GM18499 (cell line): ENCODE measurements around the gene EIF2D.

ENCODE experiments used
- ATAC-seq: cut with Tn5 transposase; IDR thresholded peaks from one replicate; pipeline ENCODE4 v1.9.1; 2021; ENCODE audit warnings: moderate number of reproducible peaks; ENCODE audit not compliant: insufficient read depth, unreplicated experiment

The EIF2D gene

DNA sequence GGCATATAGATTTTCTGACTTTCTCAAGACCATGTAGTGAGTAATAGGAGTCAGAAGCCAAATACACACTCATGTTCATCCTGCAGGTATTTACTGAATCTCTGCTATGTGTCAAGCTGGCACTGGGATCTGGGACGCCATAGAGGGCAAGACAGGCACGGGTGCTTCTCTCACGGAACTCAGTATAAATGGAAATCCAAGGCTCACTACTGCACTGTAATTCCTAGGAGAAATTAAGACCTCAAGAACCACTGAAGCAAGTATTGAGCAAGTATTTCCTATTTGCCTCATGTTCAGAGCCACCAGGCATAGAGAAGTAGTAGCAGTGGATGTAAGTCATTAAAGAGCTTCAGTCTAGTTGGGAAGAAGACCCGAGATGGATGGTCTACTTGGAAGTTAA is 38.9 kb downstream of the EIF2D start:
- ATAC-seq, result no peak

DNA sequence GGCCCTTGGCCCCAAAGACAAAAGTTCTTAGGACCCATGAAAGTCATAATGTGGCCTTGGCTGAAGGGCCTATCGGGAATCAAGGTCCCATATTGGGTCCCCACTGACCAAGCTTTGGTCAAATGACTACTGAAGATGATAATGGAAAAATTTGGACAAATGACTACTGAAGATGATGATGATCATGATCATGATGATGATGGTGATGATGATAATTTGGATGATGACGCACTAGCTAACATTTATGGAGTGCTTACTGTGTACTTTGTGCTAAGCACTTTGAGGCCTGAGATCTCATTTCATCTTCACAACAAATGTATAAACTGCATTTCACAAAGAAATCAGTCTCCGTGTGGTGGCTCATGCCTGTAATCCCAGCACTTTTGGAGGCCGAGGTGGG is 39.4 kb downstream of the EIF2D start:
- ATAC-seq, result no peak

DNA sequence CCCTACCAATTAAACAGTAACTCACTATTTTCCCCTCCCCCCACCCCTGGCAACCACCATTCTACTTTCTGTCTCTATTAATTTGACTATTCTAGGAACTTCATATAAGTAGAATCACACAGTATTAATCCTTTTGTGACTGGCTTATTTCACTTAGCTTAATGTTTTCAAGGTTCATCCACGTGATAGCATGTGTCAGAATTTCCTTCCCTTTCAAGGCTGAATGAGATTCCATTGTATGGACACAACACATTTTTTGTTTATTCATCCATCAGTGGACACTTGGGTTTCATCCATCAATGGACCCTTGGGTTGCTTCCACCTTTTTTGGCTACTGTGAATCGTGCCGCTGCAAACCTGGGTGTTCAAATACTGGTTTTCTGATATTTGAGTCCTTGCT is 41.7 kb downstream of the EIF2D start:
- no peak for ATAC-seq

DNA sequence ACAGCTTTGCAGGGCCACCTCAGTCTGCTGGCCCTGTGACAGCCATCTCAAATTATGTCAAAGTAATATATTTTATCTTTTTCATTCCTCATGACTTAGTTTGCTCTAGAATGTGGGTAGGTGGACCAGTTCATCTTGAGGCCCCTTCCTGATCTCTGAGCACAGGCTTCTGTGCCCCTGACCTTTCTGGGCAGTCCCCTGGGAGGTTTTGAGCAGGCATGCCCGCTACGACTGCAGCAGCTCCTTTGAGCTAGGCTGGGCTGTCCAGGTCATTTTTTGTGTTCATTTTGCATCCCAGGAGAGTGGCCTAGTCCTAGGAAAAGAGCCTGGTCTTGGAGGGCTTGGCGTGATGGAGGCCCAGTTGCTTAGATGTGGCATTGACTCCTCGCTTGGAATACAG is 42.7 kb downstream of the EIF2D start:
- no peak for ATAC-seq

DNA sequence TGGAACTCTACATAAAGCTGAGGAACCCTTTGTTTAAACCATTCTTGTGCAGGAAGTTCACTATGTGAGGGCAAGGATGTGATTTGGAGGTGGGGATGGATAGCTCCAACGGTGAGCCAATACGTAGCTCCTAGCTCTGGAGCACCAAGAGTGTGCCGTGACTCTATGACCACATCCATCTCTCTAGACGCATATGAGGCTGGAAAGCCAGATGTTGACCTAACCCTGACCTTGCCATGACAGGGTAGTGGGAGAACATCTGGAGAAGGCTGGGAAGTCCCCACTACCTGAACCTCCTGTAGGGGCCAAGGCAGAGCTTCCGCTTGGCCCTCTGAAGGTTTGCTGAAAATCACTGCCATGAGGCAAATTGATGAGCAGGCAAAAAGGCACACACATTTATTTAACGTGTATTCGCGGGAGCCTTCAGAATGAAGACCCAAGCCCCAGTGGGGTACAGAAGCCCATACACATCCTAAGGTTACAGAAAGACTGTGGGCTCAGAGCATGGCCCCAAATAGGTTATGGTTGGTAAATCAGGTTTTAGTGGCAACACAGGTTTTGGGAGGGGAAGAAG is 43.4 kb downstream of the EIF2D start:
- no peak for ATAC-seq

DNA sequence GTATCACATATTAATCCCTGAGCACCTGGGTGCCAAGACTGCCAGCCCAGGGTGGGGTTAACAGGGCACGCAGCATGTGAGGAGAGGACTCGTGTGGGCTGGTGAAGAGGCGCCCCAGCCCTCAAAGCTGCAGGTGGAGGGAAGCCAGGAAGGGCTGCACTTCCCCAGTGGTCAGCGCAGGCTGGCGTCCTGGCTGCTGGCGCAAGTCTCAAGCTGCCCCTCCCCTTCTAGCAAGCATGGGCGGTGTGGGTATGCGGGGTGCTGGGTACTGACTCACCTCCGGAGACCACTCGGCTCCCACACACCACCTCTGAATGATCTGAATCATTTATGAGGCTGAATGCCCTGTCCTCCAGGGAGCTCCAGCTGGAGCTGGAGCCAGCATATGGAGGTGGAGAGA is 44.0 kb downstream of the EIF2D start:
- no peak for ATAC-seq

DNA sequence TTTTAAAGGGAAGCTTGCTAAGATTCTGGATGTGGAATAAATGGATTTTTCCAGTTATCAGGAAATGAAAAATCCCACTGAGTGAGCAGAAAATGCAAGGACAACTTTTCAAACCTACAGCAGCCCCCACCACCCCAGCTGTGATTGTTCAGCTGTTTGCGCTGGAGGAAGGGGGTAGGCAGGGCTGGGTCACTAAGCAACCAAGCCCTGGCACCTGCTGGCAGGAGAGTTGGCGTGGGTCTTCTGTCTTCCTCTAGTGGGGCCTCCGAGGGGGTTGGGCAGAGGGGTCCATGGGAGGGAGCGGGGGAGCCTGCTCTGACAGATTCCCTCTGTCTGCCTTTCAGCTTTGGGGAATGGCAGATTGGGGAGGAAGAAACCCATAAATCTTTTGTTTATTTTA is 45.3 kb downstream of the EIF2D start:
- ATAC-seq, result no peak

DNA sequence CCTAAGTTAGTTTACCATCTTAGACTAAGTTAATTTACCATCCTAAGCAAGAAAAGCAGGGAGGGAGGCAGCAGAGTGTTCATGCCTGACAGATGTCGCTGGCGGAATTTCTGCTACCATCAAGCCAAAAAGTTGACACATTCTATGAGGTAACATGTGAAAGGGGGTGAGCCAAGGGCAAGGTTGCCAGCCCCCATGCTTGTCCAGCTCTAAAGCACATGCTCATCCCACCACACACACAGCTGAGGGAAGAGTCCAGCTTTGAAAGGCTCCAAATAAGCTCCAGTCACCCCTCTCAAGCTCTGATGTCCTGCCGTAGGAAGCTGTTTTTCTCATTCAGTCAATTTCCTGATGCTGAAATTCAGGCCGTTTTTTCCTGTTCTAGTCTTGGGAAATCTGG is 46.3 kb downstream of the EIF2D start:
- no peak for ATAC-seq

DNA sequence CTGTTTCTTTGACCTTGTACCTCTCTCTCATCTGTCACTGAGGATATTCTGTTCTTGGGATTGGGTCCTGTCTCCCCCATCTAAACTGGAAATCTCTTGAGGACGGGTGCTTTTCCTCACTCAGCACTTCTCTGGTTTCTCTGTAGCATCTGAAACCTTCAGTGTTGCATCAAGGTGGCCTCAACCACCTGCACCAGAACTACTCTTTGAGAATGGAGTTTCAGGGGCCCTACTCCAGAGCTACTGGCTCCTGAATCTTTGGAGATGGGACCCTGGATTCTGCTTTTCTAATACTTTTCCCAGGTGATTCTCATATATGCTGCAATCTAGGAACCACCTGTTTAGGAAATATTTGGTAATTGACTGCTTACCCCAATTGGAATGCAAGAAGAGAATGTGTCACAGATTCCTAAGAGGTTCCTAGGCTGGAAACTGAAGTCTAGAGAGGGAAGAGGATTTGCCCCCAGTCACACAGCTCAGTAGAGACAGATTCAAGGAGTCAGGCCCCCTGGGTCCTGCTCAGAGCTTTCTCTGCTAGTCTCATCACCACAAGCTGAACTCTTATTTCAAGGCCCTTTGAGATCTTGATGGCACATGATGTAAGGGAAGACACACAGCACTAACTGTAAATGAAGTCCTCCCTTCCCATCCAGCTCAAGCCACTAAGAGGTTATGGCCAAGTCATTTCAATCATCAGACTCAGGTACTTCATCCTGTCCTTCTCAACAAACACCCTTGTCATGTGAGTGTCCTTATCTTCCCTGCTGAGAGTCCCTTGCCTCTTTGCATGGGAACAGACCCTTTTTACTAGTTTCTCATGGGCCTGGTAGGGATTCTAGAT is 48.7 kb downstream of the EIF2D start:
- ATAC-seq, result peak; percentile 11

DNA sequence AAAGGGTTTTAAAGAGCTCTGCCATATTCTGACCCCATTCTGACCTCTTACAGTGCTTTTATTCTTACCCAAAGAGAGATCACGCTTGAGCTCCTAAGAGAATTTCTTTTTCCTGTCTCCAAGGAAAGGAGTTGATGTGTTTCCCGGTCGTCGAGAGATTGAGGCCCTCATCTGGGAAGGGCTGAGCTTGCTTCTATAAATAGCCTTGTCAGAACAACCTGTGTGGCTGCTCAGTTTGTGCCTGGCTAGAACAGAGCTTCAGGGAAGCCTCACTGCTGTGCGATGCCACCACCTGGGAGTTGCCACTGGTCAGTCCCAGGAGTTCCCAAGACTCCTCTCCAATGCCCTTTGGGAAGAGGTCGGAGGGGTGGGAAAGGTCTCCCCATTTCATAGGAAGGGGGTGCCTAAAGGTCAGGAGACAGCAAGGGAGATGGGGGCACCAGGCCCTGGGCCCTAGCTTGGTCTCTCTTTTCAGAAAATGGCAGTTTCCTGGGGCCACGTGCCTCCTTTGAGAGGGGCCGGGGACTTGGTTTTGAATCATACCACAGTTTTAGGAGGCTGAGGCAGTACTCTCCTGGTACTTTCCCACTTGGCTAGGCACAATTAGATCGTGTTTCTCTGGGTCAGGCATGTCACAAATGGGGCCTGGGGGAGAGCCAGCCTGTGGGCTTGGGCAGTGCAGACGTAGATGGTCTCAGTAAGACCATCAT is 52.1 kb downstream of the EIF2D start:
- ATAC-seq, result no peak

DNA sequence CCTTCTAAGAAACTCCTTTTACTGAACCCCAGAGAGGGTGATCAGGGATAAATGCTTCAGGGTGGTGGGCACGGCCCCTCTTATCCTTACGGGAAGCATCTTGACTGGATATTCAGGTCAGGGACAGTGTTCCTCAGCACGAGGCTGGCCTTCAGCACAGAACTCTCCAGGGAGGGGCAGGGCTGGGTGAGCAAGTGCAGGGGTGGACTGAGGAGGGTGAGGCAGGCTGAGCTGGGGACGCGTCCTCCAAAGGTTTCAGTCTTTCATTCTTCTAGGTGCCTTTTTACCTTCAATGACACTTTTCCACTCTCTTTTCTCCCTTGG is 52.6 kb downstream of the EIF2D start:
- no peak for ATAC-seq

DNA sequence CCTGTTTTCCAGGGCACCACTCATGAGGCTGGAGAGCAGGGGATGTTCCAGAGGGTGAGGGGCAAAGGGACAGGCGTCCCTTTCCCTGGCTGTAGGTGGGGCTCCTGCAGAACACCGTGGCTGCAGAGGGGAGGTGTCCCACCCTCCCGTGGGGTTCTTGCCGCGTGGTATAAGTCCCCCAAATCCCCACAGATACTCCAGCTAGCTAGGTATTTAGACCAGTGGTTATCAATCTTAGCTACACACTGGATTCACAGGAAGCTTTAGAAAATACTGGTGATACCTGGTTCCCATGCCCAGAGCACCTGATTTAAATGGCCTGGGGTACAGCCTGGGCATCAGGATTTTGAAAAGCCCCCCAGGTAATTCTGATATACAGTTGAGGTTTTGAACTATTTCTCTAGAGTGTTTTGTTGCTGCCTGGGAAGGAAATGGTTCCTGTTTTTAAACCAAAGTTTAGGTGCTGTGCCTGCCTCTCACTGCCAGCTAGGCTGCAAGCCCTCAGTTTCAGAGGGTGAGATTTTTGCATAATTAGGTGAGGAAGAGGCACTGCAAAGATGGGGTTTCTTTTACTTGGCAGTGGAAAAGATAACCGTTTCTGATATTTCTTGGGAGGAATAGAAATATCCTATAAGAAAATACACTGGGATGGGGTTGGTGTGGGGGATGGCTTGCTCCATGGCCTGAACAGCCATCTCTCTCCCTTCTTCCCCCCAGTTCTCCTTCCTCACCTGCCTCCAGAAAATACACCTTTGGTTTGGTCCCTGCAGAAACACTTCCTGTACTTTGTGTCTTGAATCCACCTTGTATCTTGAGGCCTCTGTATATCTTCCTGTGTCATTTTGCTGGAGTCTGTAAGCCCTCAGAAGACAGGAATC is 53.2 kb downstream of the EIF2D start:
- ATAC-seq, result no peak

DNA sequence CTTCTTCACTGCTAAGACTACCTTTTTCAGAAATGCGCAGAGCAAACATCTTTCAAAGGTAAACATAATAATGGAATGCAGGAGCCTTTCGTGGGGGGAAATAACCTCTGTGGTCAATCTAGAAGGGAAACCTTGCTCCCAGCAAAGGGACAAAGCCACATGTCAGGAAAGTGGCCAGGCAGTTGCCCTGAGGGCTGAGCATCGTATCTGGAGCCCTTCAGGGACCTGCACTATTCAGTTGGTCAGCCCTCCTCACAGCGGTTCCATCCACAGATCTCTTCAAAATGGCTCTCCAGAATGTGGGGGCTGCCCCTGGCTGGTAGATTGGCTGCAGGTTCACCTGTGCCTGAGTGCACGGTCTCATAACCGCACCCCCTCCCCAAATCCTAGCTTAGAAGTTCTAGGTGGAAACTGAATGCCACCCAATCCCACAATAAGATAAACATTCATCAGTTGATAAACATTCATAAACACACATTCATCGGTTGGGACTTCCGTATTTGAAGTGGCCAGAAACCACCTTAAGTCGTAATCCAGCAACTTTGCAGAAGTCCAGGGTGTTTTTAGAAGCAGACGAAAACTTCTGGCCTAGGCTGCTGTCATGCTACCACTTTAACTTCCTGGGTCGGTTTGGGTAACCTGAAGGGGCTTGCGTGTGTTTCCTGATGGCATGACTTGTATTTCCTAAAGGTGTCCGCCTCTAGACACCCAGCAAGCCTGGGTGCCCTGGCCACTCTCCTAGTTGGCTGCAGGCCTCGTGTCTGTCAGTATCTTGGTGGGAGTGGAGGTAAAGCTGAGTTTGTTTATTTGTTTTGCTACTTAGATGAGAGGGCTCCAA is 54.4 kb downstream of the EIF2D start:
- ATAC-seq, result no peak

DNA sequence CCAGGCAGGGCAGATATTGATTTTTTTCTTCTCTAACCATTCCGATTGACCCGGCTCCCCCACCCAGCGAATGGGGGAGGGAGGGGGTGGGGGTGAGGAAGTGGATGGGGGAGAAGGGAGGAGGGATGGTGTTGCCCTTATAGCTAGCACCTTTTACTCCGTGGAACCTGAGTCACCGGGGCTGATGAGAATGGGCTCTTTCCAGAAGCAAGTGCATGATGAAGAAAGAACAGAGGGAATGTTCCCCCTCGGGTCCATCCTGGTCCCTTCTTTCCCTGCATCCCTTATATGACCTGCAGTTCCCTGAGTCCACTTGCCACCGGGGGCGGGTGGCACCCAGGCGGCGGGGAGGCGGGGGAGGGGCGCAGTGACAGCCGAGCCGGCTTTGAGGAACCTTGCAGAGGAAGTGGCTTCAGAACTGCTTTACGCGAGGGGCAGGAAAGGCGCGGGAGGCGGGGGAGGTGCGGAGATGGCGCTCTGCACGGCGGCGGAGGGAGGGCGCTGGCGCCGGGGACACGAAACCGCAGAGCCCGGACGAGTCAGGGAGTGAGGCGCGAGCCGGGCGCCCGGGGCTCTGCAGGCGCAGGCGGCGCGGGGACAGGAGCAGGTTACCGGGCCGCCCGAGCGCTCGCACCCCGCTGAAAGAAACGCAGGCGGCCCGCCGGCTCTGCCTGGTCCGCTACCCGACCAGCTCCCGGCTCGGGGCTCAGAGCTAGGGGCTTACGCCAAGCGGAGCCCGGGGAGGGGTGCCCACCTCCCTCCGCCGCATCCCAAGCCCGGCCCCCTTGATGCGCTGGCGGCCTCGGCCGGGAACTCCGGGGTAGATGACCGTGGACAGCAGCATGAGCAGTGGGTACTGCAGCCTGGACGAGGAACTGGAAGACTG is 55.3 kb downstream of the EIF2D start:
- ATAC-seq, result no peak

DNA sequence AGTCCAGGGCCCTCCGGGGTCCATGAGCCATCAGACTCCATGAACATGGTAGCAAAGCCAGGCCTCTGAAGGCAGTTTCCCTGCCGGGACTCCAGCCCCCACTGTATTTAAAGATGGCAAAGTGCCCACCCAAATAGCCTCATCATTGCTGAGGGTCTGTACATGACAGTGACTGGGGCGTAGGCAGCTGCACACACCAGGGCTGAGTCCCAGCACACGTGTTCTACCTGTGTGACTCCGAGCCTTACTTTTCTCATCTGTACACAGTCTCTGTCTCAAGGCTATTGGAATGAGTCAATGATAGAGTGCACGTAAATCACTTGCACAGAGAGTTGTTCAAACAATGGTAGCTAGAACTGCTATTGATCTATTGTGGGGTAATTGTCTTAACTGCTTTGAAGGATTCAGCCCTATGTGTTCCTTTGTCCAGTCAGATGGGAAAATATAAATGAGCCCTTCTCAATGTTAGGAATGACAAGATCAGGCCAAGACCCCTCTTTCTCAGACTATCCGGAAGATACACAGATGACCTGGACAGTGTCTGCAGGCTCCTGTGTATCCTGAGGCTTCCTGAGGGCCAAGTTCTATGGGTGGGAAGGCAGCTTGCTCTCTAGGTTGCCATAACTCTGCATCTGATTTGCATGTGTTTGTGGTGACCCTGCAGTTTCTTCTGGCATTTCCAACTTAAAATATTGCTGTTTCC is 56.1 kb downstream of the EIF2D start:
- no peak for ATAC-seq

DNA sequence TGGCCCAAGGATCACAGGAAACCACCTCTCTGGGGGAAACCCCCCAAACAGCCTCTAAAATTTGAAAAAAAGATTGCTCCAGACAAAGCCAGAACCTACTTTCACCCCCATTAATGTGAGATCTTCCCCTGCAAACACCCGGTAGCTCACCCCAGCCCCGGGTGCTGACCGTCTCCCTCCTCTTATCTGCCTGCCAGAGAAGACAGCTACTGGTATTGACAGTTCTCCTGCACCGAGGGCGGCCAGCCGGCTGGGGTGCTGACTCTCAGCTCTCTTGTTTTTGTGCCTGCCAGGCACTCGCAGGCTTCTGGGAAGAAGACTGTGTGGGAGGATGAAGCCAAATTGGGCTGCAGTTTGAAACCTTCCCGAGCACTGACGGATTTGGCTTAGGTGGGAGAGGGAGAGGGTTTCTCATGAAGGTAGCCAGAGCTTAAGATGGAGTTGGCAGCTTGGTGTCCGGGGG is 56.8 kb downstream of the EIF2D start:
- ATAC-seq, result no peak

DNA sequence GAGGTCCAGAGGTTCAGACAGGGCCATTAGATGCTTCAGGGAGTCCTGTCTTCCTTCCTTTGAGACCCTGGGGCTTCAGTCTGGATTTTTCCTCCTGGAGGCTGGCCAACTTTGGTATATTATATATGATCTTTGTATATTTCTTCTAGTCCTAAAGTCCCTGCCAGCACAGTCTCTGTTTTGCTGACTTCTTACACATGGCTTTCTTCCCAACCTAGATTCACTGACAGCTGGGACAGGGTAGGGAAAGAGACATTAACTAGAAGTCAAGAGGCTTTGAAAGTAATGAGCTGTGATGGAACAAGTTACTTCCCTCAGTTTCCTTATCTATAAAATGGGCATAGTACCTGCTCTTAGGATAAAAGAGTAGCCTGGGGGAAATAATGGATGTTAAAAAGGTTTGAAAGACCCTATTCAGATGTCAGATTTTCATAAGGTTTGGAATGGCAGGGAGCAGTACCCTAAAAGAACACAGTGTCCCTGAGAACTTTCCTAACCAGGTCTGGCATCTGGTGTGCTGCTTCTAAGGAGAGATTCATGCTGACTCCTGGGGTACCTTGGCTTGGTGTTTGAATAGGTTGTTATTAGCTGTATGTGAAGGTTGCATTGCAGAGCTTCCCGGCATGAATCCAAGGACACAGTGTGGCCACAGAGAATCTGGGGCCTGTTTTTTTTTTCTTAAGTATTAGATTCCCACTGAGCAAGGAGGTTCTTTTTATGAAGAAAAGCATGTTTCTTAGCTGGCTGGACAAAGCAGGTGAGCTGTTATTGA is 57.4 kb downstream of the EIF2D start:
- ATAC-seq, result no peak
